ENCODE data around the gene TNS2.

DNA sequence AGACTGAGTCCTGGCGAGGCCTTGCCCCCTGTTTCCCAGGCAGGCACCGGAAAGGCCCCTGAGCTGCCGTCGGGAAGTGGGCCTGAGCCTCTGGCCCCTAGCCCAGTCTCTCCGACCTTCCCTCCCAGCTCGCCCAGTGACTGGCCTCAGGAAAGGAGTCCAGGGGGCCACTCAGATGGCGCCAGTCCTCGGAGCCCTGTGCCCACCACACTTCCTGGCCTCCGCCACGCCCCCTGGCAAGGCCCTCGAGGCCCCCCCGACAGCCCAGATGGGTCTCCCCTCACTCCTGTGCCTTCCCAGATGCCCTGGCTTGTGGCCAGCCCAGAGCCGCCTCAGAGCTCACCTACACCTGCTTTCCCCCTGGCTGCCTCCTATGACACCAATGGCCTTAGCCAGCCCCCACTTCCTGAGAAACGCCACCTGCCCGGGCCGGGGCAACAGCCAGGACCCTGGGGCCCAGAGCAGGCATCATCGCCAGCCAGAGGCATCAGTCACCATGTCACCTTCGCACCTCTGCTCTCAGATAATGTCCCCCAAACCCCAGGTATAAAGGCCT lies 10.9 kb downstream of the TNS2 start:
- TF ChIP-seq, protein P1, sequence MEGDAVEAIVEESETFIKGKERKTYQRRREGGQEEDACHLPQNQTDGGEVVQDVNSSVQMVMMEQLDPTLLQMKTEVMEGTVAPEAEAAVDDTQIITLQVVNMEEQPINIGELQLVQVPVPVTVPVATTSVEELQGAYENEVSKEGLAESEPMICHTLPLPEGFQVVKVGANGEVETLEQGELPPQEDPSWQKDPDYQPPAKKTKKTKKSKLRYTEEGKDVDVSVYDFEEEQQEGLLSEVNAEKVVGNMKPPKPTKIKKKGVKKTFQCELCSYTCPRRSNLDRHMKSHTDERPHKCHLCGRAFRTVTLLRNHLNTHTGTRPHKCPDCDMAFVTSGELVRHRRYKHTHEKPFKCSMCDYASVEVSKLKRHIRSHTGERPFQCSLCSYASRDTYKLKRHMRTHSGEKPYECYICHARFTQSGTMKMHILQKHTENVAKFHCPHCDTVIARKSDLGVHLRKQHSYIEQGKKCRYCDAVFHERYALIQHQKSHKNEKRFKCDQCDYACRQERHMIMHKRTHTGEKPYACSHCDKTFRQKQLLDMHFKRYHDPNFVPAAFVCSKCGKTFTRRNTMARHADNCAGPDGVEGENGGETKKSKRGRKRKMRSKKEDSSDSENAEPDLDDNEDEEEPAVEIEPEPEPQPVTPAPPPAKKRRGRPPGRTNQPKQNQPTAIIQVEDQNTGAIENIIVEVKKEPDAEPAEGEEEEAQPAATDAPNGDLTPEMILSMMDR (conservative IDR thresholded peaks at IDR 0.05), result no peak
- no peak for TF ChIP-seq EZH2 (IDR thresholded peaks at IDR 0.05; ENCODE audit: low read depth)

Data from PC-9 (cell line).